ENCODE measurements around the gene SIT1. TPM values are rescaled to one million over a fixed set of nuclear protein-coding genes. Genes with fewer than 3 reads are reported as not detected.

Gene SIT1
- total RNA-seq, 2 donors from 2014 or later = 0.18 to 0.68 TPM

DNA sequence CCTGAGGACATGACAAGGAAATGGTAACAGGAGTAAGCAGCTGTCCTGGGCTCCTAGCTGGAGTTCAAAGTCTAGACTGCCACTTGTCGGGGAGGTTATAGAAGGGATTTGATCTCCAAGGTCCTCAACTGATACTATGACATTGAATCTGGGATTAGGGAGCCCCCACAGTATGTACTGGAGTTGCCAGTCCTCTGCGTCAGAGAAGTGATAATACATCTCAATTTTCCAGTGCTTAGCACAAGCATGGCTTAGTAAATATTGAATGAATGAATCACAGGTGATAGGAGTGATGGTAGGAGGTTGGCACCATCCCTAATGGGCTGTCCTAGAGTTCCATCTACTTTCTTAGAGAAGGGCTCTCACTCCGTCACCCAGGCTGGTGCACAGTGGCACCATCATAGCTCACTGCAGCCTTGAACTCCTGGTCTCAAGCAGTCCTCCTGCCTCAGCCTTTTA lies 45.2 kb upstream of the SIT1 start:
- WGBS = 85% methylated on average over 3 of the region's 3 CpGs
- no peak for TF ChIP-seq CTCF (IDR thresholded peaks at IDR 0.05)
- TF ChIP-seq POLR2A (IDR thresholded peaks at IDR 0.05) = no peak
- no peak for TF ChIP-seq POLR2AphosphoS5 (IDR thresholded peaks at IDR 0.05)
- H3K4me3 ChIP-seq = no peak overlapping the region
- no peaks in the 10 kb centered on the region for H3K27me3 ChIP-seq (replicated peaks; ENCODE audit: insufficient read depth)
- peaks cover 23 to 26% of the 10 kb centered on the region in 2 donors for H3K36me3 ChIP-seq
- H3K27ac ChIP-seq = peak overlapping the region; percentile 31 to 42
- H3K9me3 ChIP-seq = no peaks in the 10 kb centered on the region
- no peak for DNase-seq (ENCODE audit: low spot score)
- intact Hi-C loops (cut with DNase I) = loop anchor here (2.0 to 10.0 kb wide), 3 partner anchors 31 to 91 kb away; partner anchors contain the start of gene TESK1
- H3K4me1 ChIP-seq (replicated peaks) = no peaks in the 10 kb centered on the region

- H3K9me3 ChIP-seq = no peaks in the 10 kb centered on the region
- H3K27ac ChIP-seq = peak overlapping the region; percentile 90 to 92
- 59% methylated on average over 13 of the region's 13 CpGs for WGBS
- H3K4me3 ChIP-seq = no peak overlapping the region
- H3K4me1 ChIP-seq (replicated peaks) = no peaks in the 10 kb centered on the region
- TF ChIP-seq CTCF (IDR thresholded peaks at IDR 0.05) (no peak), POLR2A (IDR thresholded peaks at IDR 0.05) (no peak), POLR2AphosphoS5 (IDR thresholded peaks at IDR 0.05) (no peak)
- intact Hi-C loops (cut with DNase I) = loop anchor here (10.0 kb wide), 1 partner anchor 87 kb away; the partner anchor contains the start of gene TESK1
- no peaks in the 10 kb centered on the region for H3K27me3 ChIP-seq (replicated peaks; ENCODE audit: insufficient read depth)
- no peak for DNase-seq (ENCODE audit: low spot score)
- no peaks in the 10 kb centered on the region for H3K36me3 ChIP-seq
These were observed 41.1 kb upstream of the SIT1 start for GRCh38 chr9:35691757-35692301.

DNA sequence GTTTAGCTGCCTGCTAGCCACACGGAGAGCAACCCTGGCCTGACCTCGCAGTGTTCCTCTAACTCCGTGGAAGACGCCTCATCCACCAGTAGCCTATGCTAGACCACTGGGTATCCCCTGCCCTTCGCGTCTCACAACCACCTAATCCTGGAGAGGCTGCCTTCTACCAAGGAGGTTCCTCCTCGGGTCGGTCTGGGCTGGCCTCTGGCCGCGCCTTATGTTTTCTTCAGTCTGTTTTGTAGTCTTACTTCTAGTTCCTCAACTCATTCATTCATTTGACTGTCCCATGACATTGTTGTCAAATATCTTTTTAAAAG lies 40.6 kb upstream of the SIT1 start:
- H3K27me3 ChIP-seq (replicated peaks; ENCODE audit: insufficient read depth) = no peaks in the 10 kb centered on the region
- no peaks in the 10 kb centered on the region for H3K4me1 ChIP-seq (replicated peaks)
- no peaks in the 10 kb centered on the region for H3K9me3 ChIP-seq
- no peak for DNase-seq (ENCODE audit: low spot score)
- TF ChIP-seq POLR2A (IDR thresholded peaks at IDR 0.05) (no peak), CTCF (IDR thresholded peaks at IDR 0.05) (no peak), POLR2AphosphoS5 (IDR thresholded peaks at IDR 0.05) (no peak)
- H3K36me3 ChIP-seq = no peaks in the 10 kb centered on the region
- WGBS = 27% methylated on average over 10 of the region's 10 CpGs
- H3K27ac ChIP-seq = peak overlapping the region; percentile 90 to 92
- intact Hi-C loops (cut with DNase I) = loop anchor here (10.0 kb wide), 1 partner anchor 86 kb away; the partner anchor contains the start of gene TESK1
- H3K4me3 ChIP-seq = peak overlapping the region; percentile 76 to 84

DNA sequence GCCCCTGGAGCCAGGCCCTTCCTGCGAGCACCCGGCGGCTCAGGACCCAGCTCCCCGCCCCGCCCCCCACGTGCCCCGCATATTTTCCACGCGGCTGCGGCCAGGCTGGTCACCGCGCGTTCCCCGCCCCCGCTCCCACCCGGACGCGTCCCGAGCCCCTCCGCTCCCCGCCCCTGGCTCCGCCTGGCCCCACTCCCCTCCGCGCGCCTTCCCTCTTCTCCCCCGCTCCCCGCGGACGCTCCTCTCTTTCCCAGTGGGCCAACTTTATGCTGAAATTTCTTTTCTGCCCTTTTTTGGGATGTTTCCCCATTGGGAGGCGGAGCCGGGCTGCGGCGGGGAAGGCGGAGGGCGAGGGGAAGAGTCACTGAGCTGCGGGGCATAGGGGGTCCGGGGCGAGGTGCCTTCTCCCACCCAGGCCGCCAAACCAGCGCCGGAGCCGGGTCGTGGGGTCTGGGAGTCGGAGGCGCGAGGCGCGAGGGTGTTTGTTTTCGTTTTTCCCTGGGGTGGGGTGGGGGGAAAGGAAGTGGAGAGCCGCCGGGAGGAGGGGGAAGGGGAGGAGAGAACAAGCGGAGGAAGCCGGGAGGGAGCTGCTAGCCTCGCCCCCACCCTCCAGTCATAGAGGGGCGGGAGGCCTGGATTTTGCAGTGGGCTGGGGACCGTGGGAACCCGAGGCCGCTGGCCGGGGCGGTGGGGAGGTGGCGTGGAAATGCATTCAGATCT lies 40.0 kb upstream of the SIT1 start:
- under 1% methylated on average over 61 of the region's 61 CpGs for WGBS
- no peaks in the 10 kb centered on the region for H3K27me3 ChIP-seq (replicated peaks; ENCODE audit: insufficient read depth)
- H3K27ac ChIP-seq = peak overlapping the region; percentile 90 to 92
- TF ChIP-seq CTCF (IDR thresholded peaks at IDR 0.05) (no peak), POLR2AphosphoS5 (IDR thresholded peaks at IDR 0.05) (peak; percentile 22), POLR2A (IDR thresholded peaks at IDR 0.05) (peak; percentile 59)
- H3K9me3 ChIP-seq = no peaks in the 10 kb centered on the region
- no peaks in the 10 kb centered on the region for H3K4me1 ChIP-seq (replicated peaks)
- H3K4me3 ChIP-seq = peak overlapping the region; percentile 76 to 84
- peak; percentile 58 for DNase-seq (ENCODE audit: low spot score)
- H3K36me3 ChIP-seq = no peaks in the 10 kb centered on the region
- intact Hi-C loops (cut with DNase I) = loop anchor here (10.0 kb wide), 1 partner anchor 86 kb away; the partner anchor contains the start of gene TESK1

Data from prostate gland (tissue), 2 donors.